Mammary epithelial cell (primary cell): Measurements from ENCODE around the gene FAM193A.

Experiments used
- EZH2 ChIP-seq: IDR thresholded peaks from 2 replicates; pipeline ENCODE4 v1.6.1; 2012; ENCODE audit warnings: low read length, inconsistent platforms, borderline replicate concordance
- TF ChIP-seq, protein P1 (sequence below), 2 donors: IDR thresholded peaks in 1 of 2; conservative IDR thresholded peaks in 1 of 2; 2 replicates each; pipeline ENCODE4 v1.5.1; 2011 to 2012; ENCODE audit warnings: inconsistent platforms in 2 of 2, low read length in 2 of 2, mild to moderate bottlenecking in 2 of 2, control low read depth in 1 of 2, low read depth in 1 of 2; ENCODE audit not compliant: insufficient read depth in 1 of 2; ENCODE audit errors: extremely low read depth in 1 of 2

DNA sequence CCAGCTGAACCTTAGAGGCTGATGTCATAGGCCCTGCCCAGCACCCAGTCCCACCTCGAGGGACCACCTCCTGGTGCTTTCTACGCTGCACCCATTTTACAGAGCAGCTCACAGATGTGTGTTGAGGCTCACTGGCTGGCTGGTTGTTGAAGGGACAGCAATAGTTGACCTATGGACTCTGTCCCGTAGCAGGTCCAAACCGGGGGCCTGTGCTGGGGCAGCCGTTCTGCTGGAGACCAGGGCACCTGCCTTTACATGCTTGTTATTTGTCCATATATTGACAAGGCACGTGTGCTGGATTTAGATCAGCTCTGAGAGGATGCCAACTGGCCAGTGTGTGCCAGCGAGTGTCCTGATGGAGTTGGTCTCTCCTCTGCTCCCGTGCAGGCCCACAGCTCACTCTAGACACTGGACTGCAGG is 161.6 kb downstream of the FAM193A start:
- TF ChIP-seq, protein P1, sequence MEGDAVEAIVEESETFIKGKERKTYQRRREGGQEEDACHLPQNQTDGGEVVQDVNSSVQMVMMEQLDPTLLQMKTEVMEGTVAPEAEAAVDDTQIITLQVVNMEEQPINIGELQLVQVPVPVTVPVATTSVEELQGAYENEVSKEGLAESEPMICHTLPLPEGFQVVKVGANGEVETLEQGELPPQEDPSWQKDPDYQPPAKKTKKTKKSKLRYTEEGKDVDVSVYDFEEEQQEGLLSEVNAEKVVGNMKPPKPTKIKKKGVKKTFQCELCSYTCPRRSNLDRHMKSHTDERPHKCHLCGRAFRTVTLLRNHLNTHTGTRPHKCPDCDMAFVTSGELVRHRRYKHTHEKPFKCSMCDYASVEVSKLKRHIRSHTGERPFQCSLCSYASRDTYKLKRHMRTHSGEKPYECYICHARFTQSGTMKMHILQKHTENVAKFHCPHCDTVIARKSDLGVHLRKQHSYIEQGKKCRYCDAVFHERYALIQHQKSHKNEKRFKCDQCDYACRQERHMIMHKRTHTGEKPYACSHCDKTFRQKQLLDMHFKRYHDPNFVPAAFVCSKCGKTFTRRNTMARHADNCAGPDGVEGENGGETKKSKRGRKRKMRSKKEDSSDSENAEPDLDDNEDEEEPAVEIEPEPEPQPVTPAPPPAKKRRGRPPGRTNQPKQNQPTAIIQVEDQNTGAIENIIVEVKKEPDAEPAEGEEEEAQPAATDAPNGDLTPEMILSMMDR (conservative IDR thresholded peaks at IDR 0.05 in 1 of 2, IDR thresholded peaks at IDR 0.05 in 1 of 2; ENCODE audit: extremely low read depth in 1 of 2, insufficient read depth in 1 of 2, low read depth in 1 of 2, low read length in 2 of 2) = no peak
- TF ChIP-seq EZH2 = no peak
